DMS114 treated with DMSO at 0.1 percent for 48 hours (cell line): ENCODE measurements around the gene SLC6A2.

Experiments
- DNase-seq: peaks from one replicate; lab custom pipeline; 2025; ENCODE audit not compliant: unreplicated experiment; lab: John Stamatoyannopoulos, UW

SLC6A2 gene

GRCh38 chr16:55647343-55647742 lies 8.4 kb upstream of the SLC6A2 start:
- no peak for DNase-seq

- DNase-seq: peak; percentile 14
Observed at GRCh38 chr16:55647798-55648197, 8.0 kb upstream of the SLC6A2 start.

DNA sequence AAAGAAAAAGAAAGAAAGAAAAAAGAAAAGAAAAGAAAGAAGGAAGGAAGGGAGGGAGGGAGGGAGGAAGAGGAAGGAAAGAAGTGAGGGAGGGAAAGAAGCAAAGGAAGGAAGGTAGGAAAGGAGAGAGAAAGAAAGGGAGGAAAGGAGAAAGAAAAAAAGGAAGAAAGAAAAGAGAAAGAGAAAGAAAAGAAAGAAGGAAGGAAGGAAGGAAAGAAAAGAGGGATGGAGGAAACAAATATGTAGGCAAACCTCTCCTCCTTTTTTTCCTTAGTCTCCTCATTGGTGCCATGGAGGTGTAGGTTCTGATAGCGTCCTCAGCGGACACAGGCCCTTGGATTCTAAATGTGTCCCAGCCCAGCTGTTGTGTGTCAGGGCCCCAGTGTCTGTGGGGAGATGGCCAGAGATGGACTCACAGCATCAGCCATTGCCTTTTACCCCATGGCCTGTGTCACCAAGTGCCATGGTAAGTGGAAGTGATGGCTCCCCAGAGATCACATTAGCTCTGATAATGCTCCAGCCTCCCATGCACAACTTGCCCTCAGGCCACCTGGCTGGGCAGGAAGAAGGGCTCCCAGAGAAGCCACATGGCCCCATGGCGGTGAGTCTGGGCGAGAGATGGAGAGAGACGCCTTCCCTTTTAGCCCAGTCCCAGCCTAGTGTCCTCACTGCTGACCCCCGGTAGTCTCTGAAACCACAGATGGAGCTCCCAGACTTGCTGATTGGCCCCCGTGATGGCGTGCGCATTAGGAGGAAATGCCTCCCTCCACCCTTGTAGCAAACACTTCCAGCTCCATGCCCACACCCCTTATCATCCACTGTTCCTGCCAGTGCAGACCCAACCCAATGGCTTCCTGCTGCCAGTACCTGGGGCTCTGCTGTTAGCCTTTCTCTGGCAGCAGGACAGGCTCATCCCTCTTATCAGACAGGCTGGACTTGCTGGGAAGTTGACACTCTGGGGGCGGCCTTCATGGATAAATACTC lies 3.7 kb upstream of the SLC6A2 start:
- no peak for DNase-seq

- no peak for DNase-seq
Observed at GRCh38 chr16:55653106-55653505, 2.7 kb upstream of the SLC6A2 start.

GRCh38 chr16:55655381-55655896 lies 349 bp upstream of the SLC6A2 start:
- DNase-seq: no peak

GRCh38 chr16:55656691-55657092 lies 904 bp downstream of the SLC6A2 start:
- DNase-seq: no peak

DNA sequence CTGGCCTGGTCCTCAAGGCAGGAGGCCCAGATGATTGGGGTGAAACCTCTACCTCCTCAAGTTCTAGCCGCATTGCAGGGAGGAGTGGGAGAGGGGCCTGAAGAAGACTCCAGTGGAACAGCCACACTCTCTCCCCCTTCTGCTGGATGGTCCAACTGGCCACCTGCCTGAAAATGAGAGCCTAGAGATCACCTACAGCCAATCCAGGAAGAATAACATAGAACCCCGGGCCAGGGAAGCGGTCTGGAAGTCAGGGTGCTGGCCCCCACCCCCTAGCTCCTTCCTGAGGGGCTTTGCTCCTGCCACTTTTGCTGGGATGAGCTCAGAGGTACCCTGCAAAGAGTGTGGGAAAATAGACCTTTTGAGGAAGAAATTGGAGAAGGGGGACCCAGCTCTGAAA lies 1.8 kb downstream of the SLC6A2 start:
- no peak for DNase-seq

GRCh38 chr16:55658898-55659420 lies 3.2 kb downstream of the SLC6A2 start:
- no peak for DNase-seq

- no peak for DNase-seq
Observed at GRCh38 chr16:55660026-55660425, 4.2 kb downstream of the SLC6A2 start.

DNA sequence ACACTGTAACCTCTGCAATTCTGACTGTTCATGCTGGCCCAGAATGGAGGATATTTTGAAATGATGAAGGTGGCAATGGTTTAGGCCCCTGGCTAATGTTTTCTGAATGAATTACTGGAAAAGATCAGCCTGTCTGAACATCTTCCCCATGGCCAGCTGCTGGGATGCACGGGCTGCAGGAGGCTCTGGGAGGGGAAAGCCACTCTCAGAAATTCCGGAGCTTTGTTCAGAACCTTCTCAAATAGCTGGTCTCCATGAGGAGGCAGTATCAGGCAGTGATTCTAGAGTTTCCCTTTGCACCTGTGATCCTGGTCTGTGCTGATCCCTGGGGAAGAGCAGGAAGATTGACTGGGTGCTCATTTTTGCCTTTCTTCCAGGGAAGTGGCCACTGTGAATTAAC lies 5.0 kb downstream of the SLC6A2 start:
- no peak for DNase-seq

DNA sequence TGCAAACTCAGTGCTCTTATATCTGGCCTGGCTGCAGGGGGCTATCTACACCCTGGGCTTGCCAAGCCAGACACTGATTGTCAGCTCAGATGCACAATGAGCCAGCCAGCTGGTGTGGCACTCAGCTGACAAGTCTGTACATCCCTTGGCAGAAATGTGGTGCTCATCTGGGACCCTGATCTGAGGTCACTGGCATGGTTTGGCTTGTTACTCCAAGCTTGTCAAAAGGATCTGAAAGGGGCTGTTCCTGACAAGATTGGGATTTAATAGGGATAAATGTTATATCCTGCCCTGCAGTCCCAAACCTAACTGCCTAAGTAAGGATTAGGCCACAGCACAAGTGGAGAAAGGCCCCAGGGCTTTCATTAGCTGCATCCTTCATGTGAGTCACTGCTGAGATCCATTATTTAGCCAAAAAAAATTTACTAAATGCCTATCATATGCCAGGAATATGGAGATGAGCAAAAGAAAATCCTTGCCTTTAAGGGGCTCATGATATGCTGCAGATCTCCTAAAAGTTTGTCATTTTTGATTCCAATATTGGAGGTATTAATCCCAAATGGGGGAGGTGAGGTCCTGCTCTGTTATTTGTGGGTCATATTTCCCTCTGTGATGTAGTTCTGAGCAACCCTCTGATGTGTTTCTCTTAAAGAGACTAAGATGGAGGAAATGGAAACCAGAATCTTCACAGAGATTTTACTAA lies 6.3 kb downstream of the SLC6A2 start:
- DNase-seq: no peak

GRCh38 chr16:55662644-55663031 lies 6.8 kb downstream of the SLC6A2 start:
- no peak for DNase-seq

DNA sequence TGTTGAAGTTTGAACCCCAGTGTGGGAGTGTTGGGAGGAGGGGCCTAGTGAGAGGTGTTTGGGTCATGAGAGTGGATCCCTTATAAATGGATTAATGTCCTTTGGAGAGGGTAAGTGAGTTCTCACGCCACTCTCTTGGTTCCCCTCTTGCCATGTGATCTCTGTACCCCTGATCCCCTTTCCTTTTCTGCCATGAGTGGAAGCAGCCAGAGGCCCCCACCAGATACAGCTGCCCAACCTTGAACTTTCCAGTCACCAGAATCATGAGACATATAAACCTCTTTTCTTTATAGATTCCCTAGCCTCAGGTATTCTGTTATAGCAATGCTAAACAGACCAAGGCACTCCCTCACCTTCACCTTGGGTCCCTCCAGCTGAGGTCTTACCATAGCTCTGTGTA lies 7.4 kb downstream of the SLC6A2 start:
- DNase-seq: no peak

- DNase-seq: no peak
Observed at GRCh38 chr16:55663765-55664677, 8.2 kb downstream of the SLC6A2 start.

DNA sequence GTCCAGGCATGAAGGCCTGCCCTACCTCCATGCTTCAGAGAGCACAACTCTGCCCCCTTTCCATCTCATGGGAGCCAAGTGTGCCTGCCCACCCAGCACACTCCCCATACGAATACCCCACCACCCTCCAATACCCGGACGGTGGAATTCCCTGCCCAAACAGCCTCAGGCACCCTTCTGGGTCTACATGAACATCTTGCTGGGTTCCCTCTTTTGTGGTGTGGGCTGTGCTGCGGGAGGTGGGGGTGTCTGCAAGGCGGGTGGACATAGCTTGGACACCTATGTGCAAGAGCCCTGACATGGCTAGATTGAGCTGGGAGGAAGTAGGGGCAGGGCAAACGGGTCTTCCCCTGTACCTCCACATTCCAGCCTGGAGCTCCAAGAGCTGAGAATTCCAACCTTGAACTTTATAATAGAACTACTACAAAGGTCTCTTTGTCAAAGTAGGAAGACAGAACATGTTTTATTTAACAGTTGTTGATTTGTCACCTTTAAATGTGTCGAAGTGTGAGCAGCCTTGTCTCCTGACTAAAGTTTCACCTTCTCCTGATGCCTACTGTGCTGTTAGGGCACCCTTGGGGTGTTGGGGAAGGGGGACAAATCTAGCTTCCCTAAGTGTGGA lies 9.1 kb downstream of the SLC6A2 start:
- DNase-seq: no peak

DNA sequence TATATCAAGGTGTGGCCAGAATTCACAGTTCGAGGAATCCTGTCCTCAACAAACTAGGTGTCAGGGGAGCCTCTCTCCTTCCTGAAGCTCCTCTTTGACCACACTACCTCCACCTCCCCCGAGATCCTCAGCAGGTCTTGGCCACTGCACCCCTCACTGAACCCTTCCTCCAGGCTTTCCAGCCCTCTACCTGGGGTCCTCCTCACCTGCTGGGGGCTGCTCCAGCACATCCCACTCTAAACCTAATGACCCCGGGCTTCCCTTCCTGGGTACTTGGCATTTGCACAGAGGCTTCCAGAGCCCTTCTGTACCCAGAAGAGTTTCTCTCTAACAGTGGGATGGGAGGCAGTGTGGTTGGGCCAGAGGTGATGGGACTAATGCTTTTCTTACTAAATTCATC lies 9.7 kb downstream of the SLC6A2 start:
- DNase-seq: no peak

DNA sequence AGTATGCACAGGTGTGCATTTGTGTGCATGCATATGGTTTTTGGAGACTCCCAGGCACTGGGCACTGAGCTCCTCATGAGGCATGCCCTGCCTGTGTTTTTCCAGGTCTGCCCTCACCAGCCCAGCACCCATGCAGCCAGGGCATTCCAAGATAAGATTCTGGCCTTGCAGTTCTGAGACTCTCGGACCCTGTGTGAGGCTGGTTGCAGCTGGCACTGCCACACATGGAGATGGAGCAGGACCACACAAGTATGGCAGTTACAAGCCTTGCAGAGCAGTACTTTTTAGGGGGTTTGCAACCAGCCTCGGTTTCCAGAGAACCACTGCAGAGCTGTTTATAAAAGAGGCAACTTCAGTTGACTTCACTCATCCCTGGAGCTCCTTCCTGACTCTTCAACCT lies 10.2 kb downstream of the SLC6A2 start:
- DNase-seq: no peak

DNA sequence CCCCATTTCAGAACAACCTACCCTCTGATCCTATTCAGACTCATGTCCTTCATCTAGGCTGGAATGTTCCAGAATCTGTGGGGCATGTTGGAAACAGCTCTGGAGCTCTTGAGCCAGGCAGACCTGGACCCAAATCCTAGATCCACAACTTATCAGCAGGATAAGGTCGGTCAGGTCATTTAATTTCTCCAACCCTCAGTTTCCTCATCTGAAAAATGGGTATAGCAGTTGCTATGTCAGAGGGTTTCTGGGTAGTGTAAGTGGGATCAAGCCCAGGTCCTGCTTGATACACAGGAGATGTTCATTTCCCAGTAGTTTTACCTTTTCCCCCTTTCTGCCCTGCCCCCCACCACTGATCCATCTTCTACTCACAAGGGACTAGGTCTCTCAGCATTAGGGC lies 12.0 kb downstream of the SLC6A2 start:
- no peak for DNase-seq

DNA sequence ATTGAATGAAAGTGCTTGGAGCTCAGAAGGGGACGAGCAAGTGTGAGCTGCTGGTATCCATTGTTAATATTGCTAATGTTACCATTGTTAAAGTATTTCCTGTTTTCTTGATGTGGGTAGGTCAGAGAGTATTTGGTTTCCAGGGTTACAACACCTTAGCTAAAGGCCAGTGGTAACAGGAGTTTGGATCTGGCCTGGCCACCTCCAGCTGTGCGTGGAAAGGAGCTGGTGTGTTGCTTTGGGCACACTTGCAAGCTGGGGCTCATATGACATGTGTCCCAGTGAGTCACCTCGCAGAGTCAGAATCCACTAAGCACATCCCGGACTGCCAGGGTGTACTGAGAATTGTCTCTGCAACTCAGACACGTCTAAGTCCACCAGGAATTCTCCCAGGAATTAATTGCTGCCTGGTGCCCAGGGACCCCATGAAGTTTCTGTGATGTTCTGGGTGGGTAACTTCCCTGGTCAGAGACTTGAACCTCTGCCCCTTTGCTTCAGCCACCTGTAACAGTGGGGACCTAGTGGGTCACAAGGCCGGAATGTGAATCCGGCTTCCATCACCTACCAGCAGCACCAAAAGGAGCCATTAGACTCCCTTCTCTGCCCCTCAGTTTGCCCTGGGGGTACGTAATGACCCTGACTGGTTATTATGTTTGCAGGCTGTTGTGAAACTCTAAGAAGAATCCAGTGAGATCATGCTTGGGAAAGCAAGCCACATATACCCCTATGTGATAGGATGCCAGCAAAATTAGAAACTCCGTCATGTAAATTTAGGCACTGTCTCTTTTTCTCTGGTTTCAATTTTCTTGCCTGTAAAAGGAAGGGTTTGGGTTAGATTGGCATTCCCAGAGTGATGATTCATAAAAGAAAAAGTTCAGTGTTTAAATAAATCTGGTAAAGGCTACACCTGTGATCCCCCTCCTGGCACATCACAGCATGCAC lies 12.8 kb downstream of the SLC6A2 start:
- DNase-seq: no peak
